Gastrocnemius medialis (tissue), 4 donors: Measurements from ENCODE around the gene GNB3.

ENCODE experiments used
- POLR2A ChIP-seq, 2 donors: fragments of 450-650 bp; IDR thresholded peaks; one replicate each; pipeline ENCODE4 v1.6.1; 2017; ENCODE audit warnings: antibody characterized with exemption in 2 of 2, mild to moderate bottlenecking in 2 of 2, moderate library complexity in 2 of 2
- TF ChIP-seq, protein P1 (sequence below), 5 experiments: fragments of 450-650 bp in 3 of 5; fragments of 200-600 bp in 2 of 5; sonication (generic) in 2 of 5; IDR thresholded peaks in 4 of 5; conservative IDR thresholded peaks in 1 of 5; 1 replicate in 4 of 5; 2 replicates in 1 of 5; pipeline ENCODE4 v1.5.1; 2016 to 2019; ENCODE audit warnings: antibody characterized with exemption in 5 of 5, mild to moderate bottlenecking in 3 of 5, moderate library complexity in 3 of 5

DNA sequence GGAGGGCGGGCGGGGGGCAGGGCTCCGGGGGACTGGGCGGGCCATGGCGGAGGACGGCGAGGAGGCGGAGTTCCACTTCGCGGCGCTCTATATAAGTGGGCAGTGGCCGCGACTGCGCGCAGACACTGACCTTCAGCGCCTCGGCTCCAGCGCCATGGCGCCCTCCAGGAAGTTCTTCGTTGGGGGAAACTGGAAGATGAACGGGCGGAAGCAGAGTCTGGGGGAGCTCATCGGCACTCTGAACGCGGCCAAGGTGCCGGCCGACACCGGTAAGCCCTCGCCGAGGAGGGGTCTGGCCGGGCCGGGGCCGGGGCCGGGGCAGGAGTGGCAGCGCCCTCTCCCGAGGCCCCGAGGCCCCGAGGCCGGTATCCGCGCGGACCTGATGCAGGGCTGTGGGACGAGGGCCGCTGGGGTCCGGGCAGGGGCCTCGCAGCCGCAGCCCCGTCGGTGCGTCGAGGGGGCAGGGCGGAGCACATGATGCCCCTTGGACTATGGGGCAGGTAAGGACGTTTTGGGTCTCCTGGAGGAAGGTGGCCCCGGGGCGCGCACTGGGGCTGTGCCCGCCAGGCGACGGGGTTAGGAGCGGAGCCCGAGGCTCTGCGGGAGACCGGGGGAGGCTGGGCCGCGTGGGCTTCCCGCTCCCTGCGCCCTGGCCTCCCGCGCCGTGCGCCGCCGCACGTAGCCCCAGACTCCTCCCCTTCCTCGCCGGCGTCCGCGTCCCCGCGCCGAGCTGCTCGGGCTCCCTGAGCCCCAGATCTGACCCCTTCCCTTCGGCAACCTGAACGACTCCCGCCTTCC is 26.9 kb downstream of the GNB3 start, which contains the start of gene TPI1:
- TF ChIP-seq, protein P1, sequence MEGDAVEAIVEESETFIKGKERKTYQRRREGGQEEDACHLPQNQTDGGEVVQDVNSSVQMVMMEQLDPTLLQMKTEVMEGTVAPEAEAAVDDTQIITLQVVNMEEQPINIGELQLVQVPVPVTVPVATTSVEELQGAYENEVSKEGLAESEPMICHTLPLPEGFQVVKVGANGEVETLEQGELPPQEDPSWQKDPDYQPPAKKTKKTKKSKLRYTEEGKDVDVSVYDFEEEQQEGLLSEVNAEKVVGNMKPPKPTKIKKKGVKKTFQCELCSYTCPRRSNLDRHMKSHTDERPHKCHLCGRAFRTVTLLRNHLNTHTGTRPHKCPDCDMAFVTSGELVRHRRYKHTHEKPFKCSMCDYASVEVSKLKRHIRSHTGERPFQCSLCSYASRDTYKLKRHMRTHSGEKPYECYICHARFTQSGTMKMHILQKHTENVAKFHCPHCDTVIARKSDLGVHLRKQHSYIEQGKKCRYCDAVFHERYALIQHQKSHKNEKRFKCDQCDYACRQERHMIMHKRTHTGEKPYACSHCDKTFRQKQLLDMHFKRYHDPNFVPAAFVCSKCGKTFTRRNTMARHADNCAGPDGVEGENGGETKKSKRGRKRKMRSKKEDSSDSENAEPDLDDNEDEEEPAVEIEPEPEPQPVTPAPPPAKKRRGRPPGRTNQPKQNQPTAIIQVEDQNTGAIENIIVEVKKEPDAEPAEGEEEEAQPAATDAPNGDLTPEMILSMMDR (IDR thresholded peaks at IDR 0.05 in 4 of 5, conservative IDR thresholded peaks at IDR 0.05 in 1 of 5): no peak
- peak; percentile 95 to 98 for TF ChIP-seq POLR2A (IDR thresholded peaks at IDR 0.05)
